Prostate gland (tissue), 2 donors: ENCODE measurements around the gene RAET1E.

Source experiments
- CTCF ChIP-seq, 4 experiments: fragments of 200-600 bp in 2 of 4; fragments of 450-650 bp in 2 of 4; sonication (generic) in 2 of 4; IDR thresholded peaks; 1 replicate in 3 of 4; 2 replicates in 1 of 4; pipeline ENCODE4 v1.5.1; 2016 to 2019; ENCODE audit warnings: antibody characterized with exemption in 4 of 4, mild to moderate bottlenecking in 2 of 4, moderate library complexity in 2 of 4
- POLR2A ChIP-seq: fragments of 450-650 bp; IDR thresholded peaks from one replicate; pipeline ENCODE4 v1.6.1; 2016; ENCODE audit warnings: antibody characterized with exemption, mild to moderate bottlenecking
- POLR2AphosphoS5 ChIP-seq: sonication (generic); formaldehyde crosslinking; IDR thresholded peaks from one replicate; pipeline ENCODE4 v1.6.1; 2017; ENCODE audit warnings: antibody characterized with exemption

DNA sequence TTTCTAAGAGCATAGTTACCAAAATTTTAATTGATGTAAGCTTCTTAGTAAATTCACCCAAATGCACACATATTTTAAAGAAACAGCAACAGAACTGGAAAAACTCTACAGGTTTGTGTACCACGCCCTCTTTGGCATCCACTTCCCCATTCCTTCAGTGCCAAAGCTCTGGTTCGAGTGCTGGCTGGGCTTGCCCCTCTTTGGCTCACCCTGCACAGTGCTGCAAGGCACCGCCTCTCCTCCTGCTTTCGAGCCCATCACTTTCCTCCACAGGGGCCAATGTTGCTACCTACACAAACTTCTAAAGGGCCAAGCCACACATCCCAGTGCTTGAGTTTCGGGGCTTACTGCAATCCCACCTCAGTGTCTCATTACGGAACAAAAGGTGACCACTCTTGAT lies 43.4 kb downstream of the RAET1E start:
- no peak for TF ChIP-seq POLR2A
- TF ChIP-seq CTCF (IDR thresholded peaks at IDR 0.05) = no peak
- no peak for TF ChIP-seq POLR2AphosphoS5
